NCI-H82 (cell line): Measurements from ENCODE around the gene OR5A2.
"Not testable (repeated sequence)": the region's sequence is repeated elsewhere in the genome, so short reads cannot be mapped to it uniquely, and the experiment has no call there.

Experiments used
- DNase-seq: peaks from one replicate; lab custom pipeline; 2025; lab: John Stamatoyannopoulos, UW

OR5A2 gene

DNA sequence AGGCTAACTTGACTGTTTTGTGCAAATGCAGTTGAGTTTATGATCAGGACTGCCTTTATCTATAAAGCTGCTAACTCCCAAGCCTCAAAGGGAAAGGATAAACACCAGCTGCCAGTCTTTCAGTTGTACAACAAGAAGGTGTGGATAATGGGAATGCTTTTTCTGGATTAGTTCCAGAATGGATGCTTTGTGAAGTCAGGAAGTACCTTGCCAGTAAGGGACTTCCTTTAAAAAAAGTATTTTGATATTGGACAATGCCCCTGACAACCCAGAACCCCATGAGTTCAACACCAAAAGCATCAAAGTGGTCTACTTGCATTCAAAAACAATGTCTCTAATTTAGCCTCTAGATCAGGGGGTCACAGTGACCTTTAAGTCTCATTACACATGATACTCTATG is 32.0 kb downstream of the OR5A2 start:
- no peak for DNase-seq

- no peak for DNase-seq
Measured at GRCh38 chr11:59380263-59381059, 45.8 kb downstream of the OR5A2 start.

DNA sequence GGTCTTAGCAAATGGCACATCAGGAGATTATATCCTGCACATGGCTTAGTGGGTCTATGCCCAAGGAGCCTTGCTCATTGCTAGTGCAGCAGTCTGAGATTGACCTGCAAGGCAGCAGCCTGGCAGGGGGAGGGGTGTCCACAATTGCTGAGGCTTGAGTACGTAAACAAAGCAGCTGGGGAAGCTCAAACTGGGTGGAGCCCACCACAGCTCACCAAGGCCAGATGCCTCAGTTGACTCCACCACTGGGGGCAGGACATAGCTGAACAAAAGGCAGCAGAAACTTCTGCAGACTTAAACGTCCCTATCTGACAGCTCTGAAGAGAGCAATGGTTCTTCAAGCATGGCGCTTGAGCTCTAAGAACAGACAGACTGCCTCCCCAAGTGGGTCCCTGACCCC is 53.9 kb downstream of the OR5A2 start:
- DNase-seq: not testable (repeated sequence)

DNA sequence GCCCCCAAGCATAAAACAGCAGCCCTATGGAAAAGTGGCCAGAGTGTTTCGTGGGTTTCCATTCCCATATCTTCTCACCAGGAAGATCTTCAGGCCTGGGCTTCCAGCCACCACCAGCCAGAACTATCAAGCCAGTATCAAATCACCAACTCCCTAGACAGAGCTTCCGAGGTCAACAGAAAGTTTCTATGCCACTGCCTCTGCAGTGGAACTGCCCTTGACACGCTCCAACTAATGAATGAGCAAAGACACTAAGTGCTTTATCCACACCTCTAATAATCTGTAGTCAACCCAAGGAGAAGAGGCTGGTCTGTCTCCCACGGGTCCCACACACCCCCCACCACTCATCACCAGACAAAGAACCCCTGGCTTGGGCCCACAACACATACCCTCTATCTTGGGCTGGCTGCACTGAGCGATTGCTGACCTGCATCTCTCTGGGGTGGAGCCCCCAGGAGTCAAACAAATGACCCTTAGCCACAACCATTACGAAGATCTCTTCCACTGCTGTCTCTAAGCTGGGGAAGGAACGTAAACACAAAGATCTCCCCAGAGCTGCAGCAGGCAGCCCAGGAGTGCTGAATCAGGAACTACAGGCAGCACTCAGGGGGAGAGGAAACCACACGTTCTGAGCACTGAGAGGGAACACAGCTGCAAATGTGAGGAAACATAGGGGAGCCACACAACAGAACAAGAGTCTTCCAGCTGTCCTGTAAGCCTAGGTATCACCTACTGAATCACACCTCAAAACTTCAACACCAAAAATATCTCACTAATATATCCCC is 57.8 kb downstream of the OR5A2 start:
- DNase-seq: no peak
